ENCODE measurements around the gene ANKRD23.
A peak's percentile ranks its signal among the peaks of the same experiment; 100 is the strongest.

Gene ANKRD23

GRCh38 chr2:96869281-96869821 is 25.5 kb upstream of the ANKRD23 start:
- peak overlapping the region; percentile 90 for H4K8ac ChIP-seq (ENCODE audit: low read length)
- H3K4ac ChIP-seq (ENCODE audit: low read depth in 1 of 2, low read length in 2 of 2), result peak overlapping the region; percentile 77 to 87
- peaks cover 15% of the 10 kb centered on the region for H3K79me1 ChIP-seq (replicated peaks; ENCODE audit: low read length, poor library complexity, severe bottlenecking)
- H2BK12ac ChIP-seq (ENCODE audit: low read length in 2 of 2), result peak overlapping the region in 1 of 2 experiments; percentile 70
- H2BK120ac ChIP-seq (ENCODE audit: low read depth, low read length), result peak overlapping the region; percentile 97
- peak overlapping the region; percentile 90 for H2AFZ ChIP-seq (ENCODE audit: low read depth, low read length)
- peak overlapping the region; percentile 92 for H2BK15ac ChIP-seq (ENCODE audit: low read depth, poor library complexity, severe bottlenecking)
- H3K18ac ChIP-seq (ENCODE audit: low read depth in 1 of 2, low read length in 2 of 2), result peak overlapping the region; percentile 94 to 97
- peaks cover 29 to 30% of the 10 kb centered on the region in 2 experiments for H3K36me3 ChIP-seq (ENCODE audit: control insufficient read depth in 1 of 2, insufficient read depth in 2 of 2, low read depth in 1 of 2, low read length in 2 of 2)
- no peak overlapping the region for H2AK5ac ChIP-seq (ENCODE audit: low read length, severe bottlenecking)
- H3K27ac ChIP-seq (ENCODE audit: low read length, poor library complexity, severe bottlenecking), result no peak overlapping the region
- peak overlapping the region; percentile 95 to 97 for H3K14ac ChIP-seq (ENCODE audit: low read length in 2 of 2)
- H2BK5ac ChIP-seq (ENCODE audit: low read depth, low read length, poor library complexity, severe bottlenecking), result peak overlapping the region; percentile 87
- peak overlapping the region; percentile 89 for H4K91ac ChIP-seq (ENCODE audit: low read length)
- peak overlapping the region; percentile 92 for H3K9ac ChIP-seq (ENCODE audit: low read length)
- peak overlapping the region; percentile 70 to 95 for H3K23ac ChIP-seq (ENCODE audit: low read length in 2 of 2)
- no peaks in the 10 kb centered on the region for H3K9me3 ChIP-seq (ENCODE audit: control insufficient read depth, low read length)
- H3K4me1 ChIP-seq (ENCODE audit: control insufficient read depth, insufficient read depth, low read depth, low read length), result peaks cover 25% of the 10 kb centered on the region
- DNase-seq, result peak; percentile 83
- H3K4me2 ChIP-seq (ENCODE audit: low read length, poor library complexity, severe bottlenecking), result peak overlapping the region; percentile 83
- peak overlapping the region; percentile 76 to 91 for H3K4me3 ChIP-seq (ENCODE audit: insufficient read depth in 1 of 2, low read depth in 1 of 2, low read length in 2 of 2)
- H3K27me3 ChIP-seq (ENCODE audit: control insufficient read depth in 1 of 2, insufficient read depth in 1 of 2, low read length in 2 of 2), result peaks cover 0 to 12% of the 10 kb centered on the region in 2 experiments
- WGBS, result under 1% methylated on average over 37 of the region's 64 CpGs

- H3K9ac ChIP-seq (ENCODE audit: low read length), result peak overlapping the region; percentile 92
- peak overlapping the region in 1 of 2 experiments; percentile 95 for H3K23ac ChIP-seq (ENCODE audit: low read length in 2 of 2)
- peak overlapping the region; percentile 78 for H3K4me2 ChIP-seq (ENCODE audit: low read length, poor library complexity, severe bottlenecking)
- peak overlapping the region; percentile 99 for H4K8ac ChIP-seq (ENCODE audit: low read length)
- H3K18ac ChIP-seq (ENCODE audit: low read depth in 1 of 2, low read length in 2 of 2), result peak overlapping the region; percentile 75 to 97
- H3K9me3 ChIP-seq (ENCODE audit: control insufficient read depth, low read length), result no peaks in the 10 kb centered on the region
- no peak overlapping the region for H2BK12ac ChIP-seq (ENCODE audit: low read length in 2 of 2)
- H3K79me1 ChIP-seq (replicated peaks; ENCODE audit: low read length, poor library complexity, severe bottlenecking), result peaks cover 21% of the 10 kb centered on the region
- peak overlapping the region; percentile 78 for H2BK15ac ChIP-seq (ENCODE audit: low read depth, poor library complexity, severe bottlenecking)
- WGBS, result under 1% methylated on average over 26 of the region's 76 CpGs
- H2AK5ac ChIP-seq (ENCODE audit: low read length, severe bottlenecking), result no peak overlapping the region
- peaks cover 25% of the 10 kb centered on the region for H3K4me1 ChIP-seq (ENCODE audit: control insufficient read depth, insufficient read depth, low read depth, low read length)
- peak overlapping the region; percentile 76 to 91 for H3K4me3 ChIP-seq (ENCODE audit: insufficient read depth in 1 of 2, low read depth in 1 of 2, low read length in 2 of 2)
- peak overlapping the region; percentile 90 for H3K27ac ChIP-seq (ENCODE audit: low read length, poor library complexity, severe bottlenecking)
- H3K27me3 ChIP-seq (ENCODE audit: control insufficient read depth in 1 of 2, insufficient read depth in 1 of 2, low read length in 2 of 2), result peaks cover 0 to 6% of the 10 kb centered on the region in 2 experiments
- peak overlapping the region; percentile 50 to 93 for H3K4ac ChIP-seq (ENCODE audit: low read depth in 1 of 2, low read length in 2 of 2)
- peak overlapping the region; percentile 87 for H2BK5ac ChIP-seq (ENCODE audit: low read depth, low read length, poor library complexity, severe bottlenecking)
- peak; percentile 95 for DNase-seq
- peaks cover 36% of the 10 kb centered on the region in 2 experiments for H3K36me3 ChIP-seq (ENCODE audit: control insufficient read depth in 1 of 2, insufficient read depth in 2 of 2, low read depth in 1 of 2, low read length in 2 of 2)
- H4K91ac ChIP-seq (ENCODE audit: low read length), result peak overlapping the region; percentile 96
- peak overlapping the region; percentile 19 to 95 for H3K14ac ChIP-seq (ENCODE audit: low read length in 2 of 2)
- H2BK120ac ChIP-seq (ENCODE audit: low read depth, low read length), result peak overlapping the region; percentile 97
- H2AFZ ChIP-seq (ENCODE audit: low read depth, low read length), result no peak overlapping the region
These were observed 24.9 kb upstream of the ANKRD23 start for GRCh38 chr2:96868555-96869280.

- peak overlapping the region; percentile 76 to 91 for H3K4me3 ChIP-seq (ENCODE audit: insufficient read depth in 1 of 2, low read depth in 1 of 2, low read length in 2 of 2)
- H3K4ac ChIP-seq (ENCODE audit: low read depth in 1 of 2, low read length in 2 of 2), result peak overlapping the region; percentile 93 to 97
These were observed 24.1 kb upstream of the ANKRD23 start for GRCh38 chr2:96867756-96868554.

More at GRCh38 chr2:96867756-96868554, 24.1 kb upstream of the ANKRD23 start:
- H3K23ac ChIP-seq (ENCODE audit: low read length in 2 of 2), result peak overlapping the region in 1 of 2 experiments; percentile 14
- peaks cover 43% of the 10 kb centered on the region in 2 experiments for H3K36me3 ChIP-seq (ENCODE audit: control insufficient read depth in 1 of 2, insufficient read depth in 2 of 2, low read depth in 1 of 2, low read length in 2 of 2)
- WGBS, result 26% methylated on average over 16 of the region's 27 CpGs
- H3K4me2 ChIP-seq (ENCODE audit: low read length, poor library complexity, severe bottlenecking), result peak overlapping the region; percentile 78
- peak overlapping the region; percentile 89 for H2BK120ac ChIP-seq (ENCODE audit: low read depth, low read length)
- peak overlapping the region; percentile 94 for H4K91ac ChIP-seq (ENCODE audit: low read length)
- peak overlapping the region; percentile 92 for H3K9ac ChIP-seq (ENCODE audit: low read length)
- H3K9me3 ChIP-seq (ENCODE audit: control insufficient read depth, low read length), result no peaks in the 10 kb centered on the region
- no peak overlapping the region for H2AFZ ChIP-seq (ENCODE audit: low read depth, low read length)
- H3K27me3 ChIP-seq (ENCODE audit: control insufficient read depth in 1 of 2, insufficient read depth in 1 of 2, low read length in 2 of 2), result peaks cover 0 to 2% of the 10 kb centered on the region in 2 experiments
- H3K4me1 ChIP-seq (ENCODE audit: control insufficient read depth, insufficient read depth, low read depth, low read length), result peaks cover 25% of the 10 kb centered on the region
- H3K79me1 ChIP-seq (replicated peaks; ENCODE audit: low read length, poor library complexity, severe bottlenecking), result peaks cover 28% of the 10 kb centered on the region
- H4K8ac ChIP-seq (ENCODE audit: low read length), result peak overlapping the region; percentile 84
- H2AK5ac ChIP-seq (ENCODE audit: low read length, severe bottlenecking), result peak overlapping the region; percentile 15
- peak overlapping the region; percentile 75 to 91 for H3K18ac ChIP-seq (ENCODE audit: low read depth in 1 of 2, low read length in 2 of 2)
- peak overlapping the region; percentile 68 for H2BK5ac ChIP-seq (ENCODE audit: low read depth, low read length, poor library complexity, severe bottlenecking)
- peak overlapping the region; percentile 62 to 73 for H3K14ac ChIP-seq (ENCODE audit: low read length in 2 of 2)
- peak overlapping the region; percentile 90 for H3K27ac ChIP-seq (ENCODE audit: low read length, poor library complexity, severe bottlenecking)
- DNase-seq, result peak; percentile 40
- H2BK12ac ChIP-seq (ENCODE audit: low read length in 2 of 2), result peak overlapping the region; percentile 61 to 62
- H2BK15ac ChIP-seq (ENCODE audit: low read depth, poor library complexity, severe bottlenecking), result peak overlapping the region; percentile 96
